Suprapubic skin (tissue), 4 donors: ENCODE data around the gene NDFIP1. TPM values are rescaled to one million over a fixed set of nuclear protein-coding genes. Genes with fewer than 3 reads are reported as not detected.
"Not testable (repeated sequence)": the region's sequence is repeated elsewhere in the genome, so short reads cannot be mapped to it uniquely, and the experiment has no call there.

ENCODE experiments used
- DNase-seq, 2 donors: peaks; one replicate each; pipeline ENCODE4 v3.0.0-alpha.2; 2019; ENCODE audit warnings: low spot score in 2 of 2
- H3K27ac ChIP-seq: fragments of 200-600 bp; sonication (generic); one replicate; pipeline ENCODE4 v1.5.1; 2019
- H3K27me3 ChIP-seq: fragments of 200-600 bp; sonication (generic); one replicate; pipeline ENCODE4 v1.5.1; 2019
- H3K36me3 ChIP-seq: fragments of 200-600 bp; sonication (generic); one replicate; pipeline ENCODE4 v1.5.1; 2019
- H3K4me1 ChIP-seq: fragments of 200-600 bp; sonication (generic); one replicate; pipeline ENCODE4 v1.5.1; 2019
- H3K4me3 ChIP-seq: fragments of 200-600 bp; sonication (generic); one replicate; pipeline ENCODE4 v1.5.1; 2019; ENCODE audit warnings: mild to moderate bottlenecking
- H3K9me3 ChIP-seq: fragments of 200-600 bp; sonication (generic); one replicate; pipeline ENCODE4 v1.5.1; 2019
- CTCF ChIP-seq, 2 donors: fragments of 200-600 bp in 1 of 2; fragments of 450-650 bp in 1 of 2; sonication (generic) in 1 of 2; IDR thresholded peaks; one replicate each; pipeline ENCODE4 v1.5.1; 2016 to 2019; ENCODE audit warnings: antibody characterized with exemption in 2 of 2, mild to moderate bottlenecking in 1 of 2, moderate library complexity in 1 of 2
- EP300 ChIP-seq: sonication (generic); formaldehyde crosslinking; IDR thresholded peaks from one replicate; pipeline ENCODE4 v1.6.1; 2017; ENCODE audit warnings: antibody characterized with exemption
- POLR2A ChIP-seq, 2 donors: fragments of 450-650 bp; IDR thresholded peaks; one replicate each; pipeline ENCODE4 v1.6.1; 2017; ENCODE audit warnings: antibody characterized with exemption in 2 of 2, mild to moderate bottlenecking in 2 of 2, moderate library complexity in 2 of 2
- POLR2AphosphoS5 ChIP-seq, 3 donors: sonication (generic); formaldehyde crosslinking; IDR thresholded peaks; one replicate each; pipeline ENCODE4 v1.6.1; 2017; ENCODE audit warnings: antibody characterized with exemption in 3 of 3
- WGBS: methylation state at CpG from one replicate; pipeline ENCODE4 v1.1.5; 2018; 5-methylcytosine and 5-hydroxymethylcytosine counted together
- total RNA-seq, 4 donors: library from RNA; depleted of rRNA; stranded (reverse); fragments of >200 nt; gene quantifications; one replicate each; pipeline ENCODE4 v1.1.0, GENCODE V29; 2016

Gene NDFIP1
- total RNA-seq, 4 donors from 2014 or later, result 57.8 to 116 (median 75.7) TPM

GRCh38 chr5:142184988-142185387, 76.4 kb downstream of the NDFIP1 start:
- no peaks in the 10 kb centered on the region for H3K27me3 ChIP-seq
- no peak overlapping the region for H3K4me3 ChIP-seq
- no peak overlapping the region for H3K27ac ChIP-seq
- H3K9me3 ChIP-seq, result no peaks in the 10 kb centered on the region
- DNase-seq, result no peak
- no peak for TF ChIP-seq EP300
- no peak for TF ChIP-seq POLR2AphosphoS5 (IDR thresholded peaks at IDR 0.05)
- no peak for TF ChIP-seq CTCF (IDR thresholded peaks at IDR 0.05)
- no peaks in the 10 kb centered on the region for H3K4me1 ChIP-seq
- WGBS, result 38% methylated on average over 9 of the region's 9 CpGs
- no peaks in the 10 kb centered on the region for H3K36me3 ChIP-seq

- H3K27ac ChIP-seq, result no peak overlapping the region
- H3K4me1 ChIP-seq, result no peaks in the 10 kb centered on the region
- no peaks in the 10 kb centered on the region for H3K36me3 ChIP-seq
- no peak for TF ChIP-seq POLR2A (IDR thresholded peaks at IDR 0.05)
- TF ChIP-seq EP300, result no peak
- no peak for TF ChIP-seq POLR2AphosphoS5 (IDR thresholded peaks at IDR 0.05)
- TF ChIP-seq CTCF (IDR thresholded peaks at IDR 0.05), result no peak
- no peaks in the 10 kb centered on the region for H3K9me3 ChIP-seq
- no peak for DNase-seq
- no peak overlapping the region for H3K4me3 ChIP-seq
- H3K27me3 ChIP-seq, result no peaks in the 10 kb centered on the region
Observed at GRCh38 chr5:142186514-142186856, 77.9 kb downstream of the NDFIP1 start.

GRCh38 chr5:142186857-142187594, 78.4 kb downstream of the NDFIP1 start:
- WGBS, result 55% methylated on average over 11 of the region's 11 CpGs
- no peak overlapping the region for H3K4me3 ChIP-seq
- no peaks in the 10 kb centered on the region for H3K36me3 ChIP-seq
- TF ChIP-seq EP300 (no peak), CTCF (IDR thresholded peaks at IDR 0.05) (no peak), POLR2A (IDR thresholded peaks at IDR 0.05) (no peak), POLR2AphosphoS5 (IDR thresholded peaks at IDR 0.05) (no peak)
- no peaks in the 10 kb centered on the region for H3K4me1 ChIP-seq
- H3K9me3 ChIP-seq, result no peaks in the 10 kb centered on the region
- DNase-seq, result no peak
- no peaks in the 10 kb centered on the region for H3K27me3 ChIP-seq
- no peak overlapping the region for H3K27ac ChIP-seq

GRCh38 chr5:142188691-142189090, 80.1 kb downstream of the NDFIP1 start:
- not testable (repeated sequence) for H3K36me3 ChIP-seq
- 93% methylated on average over 6 of the region's 6 CpGs for WGBS

GRCh38 chr5:142189813-142190212, 81.2 kb downstream of the NDFIP1 start:
- no peaks in the 10 kb centered on the region for H3K9me3 ChIP-seq
- no peaks in the 10 kb centered on the region for H3K4me1 ChIP-seq
- no peaks in the 10 kb centered on the region for H3K27me3 ChIP-seq
- H3K4me3 ChIP-seq, result no peak overlapping the region
- H3K36me3 ChIP-seq, result no peaks in the 10 kb centered on the region
- WGBS, result 74% methylated on average over 8 of the region's 8 CpGs
- DNase-seq, result no peak
- TF ChIP-seq EP300, result no peak
- TF ChIP-seq POLR2AphosphoS5 (IDR thresholded peaks at IDR 0.05), result no peak
- TF ChIP-seq POLR2A (IDR thresholded peaks at IDR 0.05), result no peak
- no peak for TF ChIP-seq CTCF (IDR thresholded peaks at IDR 0.05)
- no peak overlapping the region for H3K27ac ChIP-seq

More at GRCh38 chr5:142188691-142189090, 80.1 kb downstream of the NDFIP1 start:
- not testable (repeated sequence) for DNase-seq, H3K9me3 ChIP-seq, H3K27ac ChIP-seq, H3K27me3 ChIP-seq, H3K4me1 ChIP-seq, H3K4me3 ChIP-seq

GRCh38 chr5:142191776-142192175, 83.2 kb downstream of the NDFIP1 start:
- Histone ChIP-seq H3K27me3 (no peaks in the 10 kb centered on the region), H3K4me3 (no peak overlapping the region), H3K9me3 (no peaks in the 10 kb centered on the region), H3K36me3 (no peaks in the 10 kb centered on the region), H3K4me1 (no peaks in the 10 kb centered on the region), H3K27ac (no peak overlapping the region)
- 85% methylated on average over 5 of the region's 5 CpGs for WGBS
- TF ChIP-seq EP300, result no peak
- TF ChIP-seq POLR2A (IDR thresholded peaks at IDR 0.05), result no peak
- no peak for TF ChIP-seq POLR2AphosphoS5 (IDR thresholded peaks at IDR 0.05)
- TF ChIP-seq CTCF (IDR thresholded peaks at IDR 0.05), result no peak
- DNase-seq, result no peak
